ENCODE results near the gene C15orf62.

GRCh38 chr15:40803688-40804087 is 33.9 kb downstream of the C15orf62 start:
- TF ChIP-seq ELF4 (IDR thresholded peaks at IDR 0.05) (no peak), L3MBTL2 (conservative IDR thresholded peaks at IDR 0.05) (no peak), HDGF (IDR thresholded peaks at IDR 0.05; ENCODE audit: borderline replicate concordance) (no peak), BHLHE40 (IDR thresholded peaks at IDR 0.05; ENCODE audit: borderline replicate concordance) (no peak), SP1 (IDR thresholded peaks at IDR 0.05) (no peak), CTBP1 (IDR thresholded peaks at IDR 0.05; ENCODE audit: borderline replicate concordance) (no peak), FOXA1 (IDR thresholded peaks at IDR 0.05) (no peak), ARNT (IDR thresholded peaks at IDR 0.05) (no peak), NFRKB (IDR thresholded peaks at IDR 0.05) (no peak), ZNF384 (IDR thresholded peaks at IDR 0.05) (no peak), FOXM1 (IDR thresholded peaks at IDR 0.05; ENCODE audit: borderline replicate concordance) (no peak), TARDBP (IDR thresholded peaks at IDR 0.05) (no peak), LEF1 (IDR thresholded peaks at IDR 0.05; ENCODE audit: borderline replicate concordance) (no peak)
